Endothelial cell of umbilical vein (primary cell): Measurements from ENCODE around the gene L3MBTL4. TPM values are rescaled to one million over a fixed set of nuclear protein-coding genes. Genes with fewer than 3 reads are reported as not detected.

Experiments
- BruUV-seq: library from RNA; stranded (reverse); fragments of 400-500 nt; replicated peaks from 2 replicates; lab custom pipeline; 2021; lab: Mats Ljungman, UMichigan
- CTCF ChIA-PET: fragments of 300-600, 350-600 bp; sonication (Branson Sonifier 250); formaldehyde crosslinking; loops from one replicate; lab custom pipeline; 2021; ENCODE audit warnings: antibody characterized with exemption, inconsistent platforms; lab: Charles Lee
- POLR2A ChIA-PET: fragments of 300-600, 350-600 bp; sonication (Branson Sonifier 250); formaldehyde crosslinking; loops from one replicate; lab custom pipeline; 2021; ENCODE audit warnings: antibody characterized with exemption, inconsistent platforms; lab: Charles Lee
- DNase-seq: peaks from one replicate; pipeline ENCODE4 v3.0.0-alpha.2; 2011; ENCODE audit warnings: low read depth, low spot score
- FAIRE-seq: peaks from 2 replicates; lab custom pipeline; 2011; peaks lifted over from hg19 to GRCh38; lab: Jason Lieb, UNC
- H2AFZ ChIP-seq: 2 replicates; pipeline ENCODE4 v1.6.0; 2012; ENCODE audit warnings: low read depth, low read length, control low read depth, inconsistent platforms
- H3K27ac ChIP-seq: 2 replicates; pipeline ENCODE4 v1.5.1; 2011; ENCODE audit warnings: low read depth, mild to moderate bottlenecking, control low read depth, low read length, moderate library complexity; ENCODE audit not compliant: insufficient read depth
- H3K27me3 ChIP-seq, 2 experiments: 2 replicates each; pipeline versions ENCODE4 v1.6.0 to v1.6.1; 2011; ENCODE audit warnings: low read length in 2 of 2, mixed read lengths in 1 of 2; ENCODE audit not compliant: control insufficient read depth in 2 of 2, insufficient read depth in 2 of 2
- H3K36me3 ChIP-seq, 2 experiments: 2 replicates in 1 of 2; 3 replicates in 1 of 2; pipeline ENCODE4 v1.5.1; 2011; ENCODE audit warnings: low read length in 2 of 2, mild to moderate bottlenecking in 1 of 2, moderate library complexity in 1 of 2; ENCODE audit not compliant: control insufficient read depth in 2 of 2, insufficient read depth in 2 of 2; ENCODE audit errors: extremely low read depth in 1 of 2
- H3K4me1 ChIP-seq: 3 replicates; pipeline ENCODE4 v1.5.1; 2011; ENCODE audit warnings: mild to moderate bottlenecking, low read length; ENCODE audit not compliant: control insufficient read depth, insufficient read depth; ENCODE audit errors: extremely low read depth
- H3K4me2 ChIP-seq: 2 replicates; pipeline ENCODE4 v1.6.1; 2011; ENCODE audit warnings: low read length, control low read depth, mixed read lengths; ENCODE audit not compliant: insufficient read depth
- H3K4me3 ChIP-seq, 3 experiments: fragments of 200-600 bp in 1 of 3; sonication (generic), shearing (Covaris generic) in 1 of 3; replicated peaks in 1 of 3; 2 replicates each; pipeline ENCODE4 v1.5.1; 2011 to 2016; ENCODE audit warnings: control low read depth in 3 of 3, low read length in 3 of 3, mild to moderate bottlenecking in 2 of 3, inconsistent platforms in 1 of 3, low read depth in 1 of 3, moderate library complexity in 1 of 3; ENCODE audit not compliant: insufficient read depth in 1 of 3
- H3K79me2 ChIP-seq: 2 replicates; pipeline ENCODE4 v1.6.0; 2012; ENCODE audit warnings: low read length, inconsistent platforms; ENCODE audit not compliant: control insufficient read depth, insufficient read depth
- H3K9ac ChIP-seq: replicated peaks from 2 replicates; pipeline ENCODE3; 2011; ENCODE audit warnings: low read length, control low read depth; ENCODE audit not compliant: insufficient read depth; ENCODE audit errors: extremely low read depth
- H3K9me1 ChIP-seq: replicated peaks from 3 replicates; pipeline ENCODE4 v1.6.0; 2011; ENCODE audit warnings: mild to moderate bottlenecking, low read length; ENCODE audit not compliant: control insufficient read depth, insufficient read depth; ENCODE audit errors: extremely low read depth
- H3K9me3 ChIP-seq: replicated peaks from 2 replicates; pipeline ENCODE4 v1.5.1; 2012; ENCODE audit warnings: low read length, inconsistent platforms; ENCODE audit not compliant: control insufficient read depth, insufficient read depth
- H4K20me1 ChIP-seq: replicated peaks from 2 replicates; pipeline ENCODE3; 2011; ENCODE audit warnings: mild to moderate bottlenecking, low read length; ENCODE audit not compliant: control insufficient read depth, insufficient read depth; ENCODE audit errors: extremely low read depth
- EZH2 ChIP-seq: IDR thresholded peaks from 2 replicates; pipeline ENCODE4 v1.6.1; 2012; ENCODE audit warnings: borderline replicate concordance, low read depth, mild to moderate bottlenecking, moderate library complexity, low read length, inconsistent platforms; ENCODE audit not compliant: severe bottlenecking
- FOS ChIP-seq: IDR thresholded peaks from 2 replicates; pipeline ENCODE4 v1.6.1; 2011; ENCODE audit warnings: mild to moderate bottlenecking, low read length, moderate library complexity, borderline replicate concordance; ENCODE audit not compliant: insufficient read depth
- GATA2 ChIP-seq: IDR thresholded peaks from 2 replicates; pipeline ENCODE4 v1.7.0; 2011; ENCODE audit warnings: low read depth, mild to moderate bottlenecking, moderate library complexity, mixed read lengths, low read length; ENCODE audit not compliant: insufficient read length, insufficient read depth
- JUN ChIP-seq: IDR thresholded peaks from 2 replicates; pipeline ENCODE4 v1.6.1; 2011; ENCODE audit warnings: borderline replicate concordance, low read depth; ENCODE audit not compliant: insufficient read length, insufficient read depth
- MYC ChIP-seq: IDR thresholded peaks from one replicate; pipeline ENCODE4 v1.6.1; 2011; ENCODE audit warnings: mild to moderate bottlenecking, low read depth, low read length
- POLR2A ChIP-seq: IDR thresholded peaks from 2 replicates; pipeline ENCODE4 v1.6.1; 2012; ENCODE audit warnings: low read depth, mild to moderate bottlenecking, control low read depth, low read length
- POLR2AphosphoS5 ChIP-seq: IDR thresholded peaks from 2 replicates; pipeline ENCODE4 v1.6.1; 2012; ENCODE audit warnings: low read depth, mild to moderate bottlenecking, control low read depth, low read length, moderate library complexity; ENCODE audit not compliant: insufficient read depth
- dilution Hi-C: fragments of 300-500 bp; cut with MboI; formaldehyde crosslinking; loops from one replicate; pipeline ENCODE4 v1.15.0; 2019; ENCODE audit warnings: low sequenced_read_pairs; ENCODE audit not compliant: extremely low pct_ligation_motif_present
- intact Hi-C: fragments of 100-400 bp; cut with micrococcal nuclease; formaldehyde crosslinking; loops from one replicate; pipeline ENCODE4 v1.10.0; 2022
- polyA plus RNA-seq, 4 experiments: library from polyadenylated mRNA; depleted of rRNA in 3 of 4; stranded (reverse) in 3 of 4; unstranded in 1 of 4; fragments of >200 nt; gene quantifications; 2 replicates each; pipeline versions ENCODE4 v1.2.1 to v1.2.3, GENCODE V29; 2011 to 2012; ENCODE audit warnings: missing spikeins in 1 of 4
- total RNA-seq: library from RNA; stranded (reverse); gene quantifications from 2 replicates; pipeline ENCODE4 v1.2.3, GENCODE V29; 2021
- TF ChIP-seq, protein P1 (sequence below), 2 donors: IDR thresholded peaks; 1 replicate in 1 of 2; 2 replicates in 1 of 2; pipeline ENCODE4 v1.5.1; 2011; ENCODE audit warnings: low read length in 2 of 2, mild to moderate bottlenecking in 2 of 2, moderate library complexity in 2 of 2, control low read depth in 1 of 2, inconsistent platforms in 1 of 2, low read depth in 1 of 2; ENCODE audit not compliant: insufficient read depth in 1 of 2; ENCODE audit errors: extremely low read depth in 1 of 2
- TF ChIP-seq, protein P2 (sequence below): IDR thresholded peaks from 2 replicates; pipeline ENCODE4 v1.6.1; 2011; ENCODE audit not compliant: insufficient read depth, insufficient read length

Gene L3MBTL4
- total and polyA plus RNA-seq, 2 donors (not counting 3 experiments of a cell fraction or from before 2014, with no cell fraction given), result 0.80 TPM; not detected in 1

DNA sequence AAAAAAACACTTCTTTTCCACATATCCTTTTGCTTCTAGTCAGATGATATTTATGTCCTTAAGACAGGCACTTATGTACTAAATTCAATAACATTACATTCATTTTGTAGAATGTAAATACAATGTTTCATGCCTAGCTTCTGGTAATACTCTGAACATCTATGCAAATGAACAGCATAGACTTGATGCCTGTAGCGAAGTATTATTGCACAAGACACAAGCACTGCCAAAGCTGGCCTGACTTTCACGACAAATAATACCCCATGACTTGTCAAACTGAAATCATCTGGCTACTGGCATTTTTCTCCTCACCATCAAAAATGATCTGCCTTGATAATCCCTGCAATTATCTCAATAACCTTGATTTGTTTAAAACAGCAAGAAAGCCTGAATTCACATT is 101.3 kb downstream of the L3MBTL4 start:
- Histone ChIP-seq H3K27ac (no peak overlapping the region), H3K9me1 (no peaks in the 10 kb centered on the region), H3K4me1 (no peaks in the 10 kb centered on the region), H2AFZ (no peak overlapping the region), H3K79me2 (no peaks in the 10 kb centered on the region), H3K4me2 (no peak overlapping the region), H3K36me3 (no peaks in the 10 kb centered on the region), H3K9ac (no peak overlapping the region), H3K9me3 (no peaks in the 10 kb centered on the region), H3K27me3 (no peaks in the 10 kb centered on the region), H4K20me1 (no peaks in the 10 kb centered on the region), H3K4me3 (no peak overlapping the region)
- CTCF ChIA-PET, result no interaction called here
- FAIRE-seq (no peak), DNase-seq (no peak)
- dilution Hi-C loops (no loop called here), intact Hi-C loops (no loop called here)
- POLR2A ChIA-PET, result no interaction called here
- no peak for TF ChIP-seq JUN
- TF ChIP-seq EZH2, result no peak
- TF ChIP-seq GATA2, result no peak
- BruUV-seq, result no TSS peak

DNA sequence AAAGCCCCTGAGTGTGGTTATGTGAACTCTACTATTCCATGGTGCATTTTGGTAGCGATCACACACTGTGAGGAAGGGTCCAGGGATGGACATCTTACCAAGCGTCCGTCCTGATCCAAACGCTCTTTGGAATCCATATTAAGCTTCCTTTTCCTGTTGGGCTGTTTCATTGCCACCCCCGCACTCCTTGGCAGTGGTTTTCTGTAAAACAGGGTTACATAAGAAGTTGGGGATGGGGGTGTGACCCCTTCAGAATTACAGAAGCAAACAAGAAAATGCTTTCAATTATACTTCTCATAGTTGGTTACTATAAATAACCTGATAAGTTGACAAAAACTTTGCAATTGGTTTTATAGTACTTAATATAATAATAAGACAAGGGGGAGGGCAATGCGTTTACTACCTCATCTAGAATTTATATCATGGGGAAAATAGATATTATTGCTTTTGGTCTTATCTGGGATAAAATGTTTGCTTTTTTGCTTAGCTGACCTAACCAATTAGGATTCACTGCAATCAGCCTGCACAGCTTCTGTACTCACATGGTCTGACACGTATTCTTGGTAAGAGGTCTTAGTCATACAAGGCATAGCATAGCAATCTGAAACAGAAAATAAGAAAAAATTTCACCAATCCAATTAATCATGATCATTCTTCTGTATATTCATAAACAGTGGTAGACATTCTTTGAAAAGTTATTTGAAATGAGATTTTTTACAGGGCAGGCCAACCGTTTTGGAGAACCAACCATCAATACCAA is 103.1 kb downstream of the L3MBTL4 start:
- Histone ChIP-seq H3K36me3 (no peaks in the 10 kb centered on the region), H3K9ac (no peak overlapping the region), H2AFZ (no peak overlapping the region), H3K9me1 (no peaks in the 10 kb centered on the region), H3K4me3 (no peak overlapping the region), H3K4me2 (no peak overlapping the region), H3K4me1 (no peaks in the 10 kb centered on the region), H3K27ac (no peak overlapping the region), H4K20me1 (no peaks in the 10 kb centered on the region), H3K27me3 (no peaks in the 10 kb centered on the region), H3K79me2 (no peaks in the 10 kb centered on the region), H3K9me3 (no peaks in the 10 kb centered on the region)
- intact Hi-C loops, result no loop called here
- BruUV-seq, result no TSS peak
- no peak for DNase-seq
- no peak for FAIRE-seq
- CTCF ChIA-PET, result interaction anchor here (1.2 kb wide), 1 partner anchor 11 kb away, joined by 3 read pairs; no protein-coding TSS in a partner anchor
- dilution Hi-C loops, result no loop called here
- TF ChIP-seq, protein P1, sequence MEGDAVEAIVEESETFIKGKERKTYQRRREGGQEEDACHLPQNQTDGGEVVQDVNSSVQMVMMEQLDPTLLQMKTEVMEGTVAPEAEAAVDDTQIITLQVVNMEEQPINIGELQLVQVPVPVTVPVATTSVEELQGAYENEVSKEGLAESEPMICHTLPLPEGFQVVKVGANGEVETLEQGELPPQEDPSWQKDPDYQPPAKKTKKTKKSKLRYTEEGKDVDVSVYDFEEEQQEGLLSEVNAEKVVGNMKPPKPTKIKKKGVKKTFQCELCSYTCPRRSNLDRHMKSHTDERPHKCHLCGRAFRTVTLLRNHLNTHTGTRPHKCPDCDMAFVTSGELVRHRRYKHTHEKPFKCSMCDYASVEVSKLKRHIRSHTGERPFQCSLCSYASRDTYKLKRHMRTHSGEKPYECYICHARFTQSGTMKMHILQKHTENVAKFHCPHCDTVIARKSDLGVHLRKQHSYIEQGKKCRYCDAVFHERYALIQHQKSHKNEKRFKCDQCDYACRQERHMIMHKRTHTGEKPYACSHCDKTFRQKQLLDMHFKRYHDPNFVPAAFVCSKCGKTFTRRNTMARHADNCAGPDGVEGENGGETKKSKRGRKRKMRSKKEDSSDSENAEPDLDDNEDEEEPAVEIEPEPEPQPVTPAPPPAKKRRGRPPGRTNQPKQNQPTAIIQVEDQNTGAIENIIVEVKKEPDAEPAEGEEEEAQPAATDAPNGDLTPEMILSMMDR (IDR thresholded peaks at IDR 0.05; ENCODE audit: extremely low read depth in 1 of 2, insufficient read depth in 1 of 2, low read depth in 1 of 2, low read length in 2 of 2), result no peak
- TF ChIP-seq POLR2A (no peak), GATA2 (no peak), JUN (no peak), POLR2AphosphoS5 (no peak), MYC (no peak), EZH2 (no peak), FOS (no peak)
- TF ChIP-seq, protein P2, sequence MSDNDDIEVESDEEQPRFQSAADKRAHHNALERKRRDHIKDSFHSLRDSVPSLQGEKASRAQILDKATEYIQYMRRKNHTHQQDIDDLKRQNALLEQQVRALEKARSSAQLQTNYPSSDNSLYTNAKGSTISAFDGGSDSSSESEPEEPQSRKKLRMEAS, result no peak
- POLR2A ChIA-PET, result no interaction called here
